K562 (cell line): Measurements from ENCODE around the gene TMC8. TPM values are rescaled to one million over a fixed set of nuclear protein-coding genes. Genes with fewer than 3 reads are reported as not detected.

Source experiments
- BRCA1 ChIP-seq, 2 experiments: fragments of 450-650 bp in 1 of 2; sonication (generic) in 1 of 2; formaldehyde crosslinking in 1 of 2; IDR thresholded peaks; 2 replicates each; pipeline versions ENCODE4 v1.5.0 to v1.6.1; 2017 to 2020; ENCODE audit warnings: mild to moderate bottlenecking in 1 of 2, missing genetic modification reagents in 1 of 2
- HMG20A ChIP-seq: fragments of 450-650 bp; formaldehyde crosslinking; conservative IDR thresholded peaks from 2 replicates; pipeline ENCODE4 v1.4.0; 2020; ENCODE audit warnings: mild to moderate bottlenecking, mixed read lengths
- MIER1 ChIP-seq: fragments of 450-650 bp; IDR thresholded peaks from 2 replicates; pipeline ENCODE4 v1.6.1; 2016; ENCODE audit warnings: antibody characterized with exemption, mild to moderate bottlenecking, low read depth
- POLR2G ChIP-seq: fragments of 200-400 bp; formaldehyde crosslinking; IDR thresholded peaks from 2 replicates; pipeline ENCODE4 v1.6.1; 2017; ENCODE audit warnings: low read depth, mild to moderate bottlenecking, antibody characterized with exemption, low read length, moderate library complexity
- PRMT5 ChIP-seq: sonication (generic); formaldehyde crosslinking; IDR thresholded peaks from 2 replicates; pipeline ENCODE4 v1.5.0; 2020; ENCODE audit warnings: missing genetic modification reagents
- RB1 ChIP-seq: fragments of 450-650 bp; IDR thresholded peaks from 2 replicates; pipeline ENCODE4 v1.6.1; 2017; ENCODE audit warnings: low read depth, mild to moderate bottlenecking
- RBM25 ChIP-seq: fragments of 200-400 bp; formaldehyde crosslinking; IDR thresholded peaks from 2 replicates; pipeline ENCODE4 v1.6.1; 2018; ENCODE audit warnings: low read length, low read depth, moderate library complexity; ENCODE audit not compliant: severe bottlenecking
- SP1 ChIP-seq: sonication (generic); formaldehyde crosslinking; IDR thresholded peaks from 2 replicates; pipeline ENCODE4 v1.8.1; 2022; ENCODE audit warnings: mild to moderate bottlenecking, missing genetic modification reagents
- ZKSCAN8 ChIP-seq: fragments of 200-800 bp; sonication (Bioruptor generic); IDR thresholded peaks from 2 replicates; pipeline ENCODE4 v1.6.1; 2016; ENCODE audit warnings: missing genetic modification characterization, missing compliant biosample characterization
- polyA plus RNA-seq, 8 experiments: library from polyadenylated mRNA; depleted of rRNA in 4 of 8; stranded (reverse) in 5 of 8; unstranded in 3 of 8; fragments of >200 nt; fragmentation: Nextera tagmentation in 2 of 8; fragmentation: Illumina TruSeq in 1 of 8; extraction: Ambion mirVana in 2 of 8; extraction: Trizol in 1 of 8; gene quantifications; 2 replicates each; pipeline versions ENCODE4 v1.2.1 to v1.2.3, GENCODE V29; 2011 to 2014; ENCODE audit warnings: inconsistent platforms in 1 of 8, missing spikeins in 1 of 8
- total RNA-seq, 7 experiments: library from RNA; depleted of rRNA in 6 of 7; stranded (reverse); fragments of >200 nt in 6 of 7; fragmentation: Illumina TruSeq in 2 of 7; extraction: Trizol in 2 of 7; gene quantifications; 2 replicates each; pipeline versions ENCODE4 v1.2.1 to v1.2.3, GENCODE V29; 2011 to 2021; ENCODE audit warnings: low replicate concordance in 1 of 7
- TF ChIP-seq, protein P1 (sequence below): fragments of 250-450 bp; sonication (Bioruptor Pico); IDR thresholded peaks from 2 replicates; pipeline ENCODE4 v1.4.0; 2020; ENCODE audit warnings: borderline replicate concordance
- TF ChIP-seq, protein P2 (sequence below): fragments of 200-800 bp; sonication (Bioruptor generic); IDR thresholded peaks from 2 replicates; pipeline ENCODE4 v1.6.1; 2017; ENCODE audit warnings: missing genetic modification characterization, missing compliant biosample characterization
- TF ChIP-seq, protein P3 (sequence below): fragments of 250-450 bp; sonication (Bioruptor Pico); IDR thresholded peaks from 2 replicates; pipeline ENCODE4 v1.5.1; 2021; ENCODE audit warnings: mild to moderate bottlenecking
- TF ChIP-seq, protein P4 (sequence below): fragments of 250-450 bp; sonication (Bioruptor Pico); IDR thresholded peaks from 2 replicates; pipeline ENCODE4 v1.4.0; 2020; ENCODE audit warnings: mild to moderate bottlenecking, moderate library complexity
- TF ChIP-seq, protein P5 (sequence below): fragments of 450-650 bp; IDR thresholded peaks from 2 replicates; pipeline ENCODE4 v1.6.1; 2016
- TF ChIP-seq, protein P6 (sequence below): fragments of 250-450 bp; sonication (Bioruptor Pico); IDR thresholded peaks from 2 replicates; pipeline ENCODE4 v1.5.0; 2022; ENCODE audit warnings: mild to moderate bottlenecking

TMC8 gene
- total and polyA plus RNA-seq, 9 of the 15 experiments (the other 6 are each of a cell fraction or from before 2014, with no cell fraction given) = 0.13 to 10.9 (median 2.8) TPM

DNA sequence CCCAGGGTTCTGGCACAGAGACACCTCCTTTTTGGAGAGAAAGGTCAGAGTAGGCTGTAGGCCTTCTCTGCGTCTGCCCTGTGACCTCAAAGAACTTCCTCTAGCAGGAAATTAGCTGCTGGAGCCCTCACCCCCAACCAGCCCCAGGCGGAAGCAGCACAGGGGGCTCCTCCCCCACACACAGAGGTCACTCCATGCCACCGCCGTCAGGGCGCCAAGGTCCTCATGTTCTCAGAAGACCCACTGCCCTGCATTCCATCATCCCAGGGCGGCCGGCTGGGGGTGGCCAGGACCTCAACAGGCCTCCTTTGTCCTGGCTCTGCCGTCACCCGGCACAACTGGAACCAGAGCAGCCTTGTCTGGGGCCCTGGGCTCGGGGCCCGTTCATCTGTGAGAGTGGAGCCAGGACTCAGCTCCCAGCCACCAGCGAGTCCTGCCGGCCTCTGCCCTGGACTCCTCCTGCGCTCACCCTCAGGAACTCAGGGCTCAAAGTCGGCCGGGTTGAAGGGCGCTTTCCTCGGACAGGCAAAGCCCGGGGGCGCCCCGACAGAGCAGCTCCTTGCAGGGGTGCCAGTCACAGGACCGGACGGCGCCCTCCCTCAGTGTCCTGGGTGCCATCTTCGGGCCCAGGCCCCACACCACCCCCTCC, 3.2 kb upstream of the TMC8 start (continued):
- TF ChIP-seq ZKSCAN8 (CRISPR knock-in tag) (no peak), PRMT5 (CRISPR knock-in tag) (no peak), RB1 (no peak), HMG20A (CRISPR knock-in tag) (no peak), RBM25 (no peak), POLR2G (peak; percentile 69), BRCA1 (IDR thresholded peaks at IDR 0.05) (no peak), BRCA1 (CRISPR knock-in tag; IDR thresholded peaks at IDR 0.05) (no peak), MIER1 (no peak), SP1 (no peak)
- TF ChIP-seq, protein P1, sequence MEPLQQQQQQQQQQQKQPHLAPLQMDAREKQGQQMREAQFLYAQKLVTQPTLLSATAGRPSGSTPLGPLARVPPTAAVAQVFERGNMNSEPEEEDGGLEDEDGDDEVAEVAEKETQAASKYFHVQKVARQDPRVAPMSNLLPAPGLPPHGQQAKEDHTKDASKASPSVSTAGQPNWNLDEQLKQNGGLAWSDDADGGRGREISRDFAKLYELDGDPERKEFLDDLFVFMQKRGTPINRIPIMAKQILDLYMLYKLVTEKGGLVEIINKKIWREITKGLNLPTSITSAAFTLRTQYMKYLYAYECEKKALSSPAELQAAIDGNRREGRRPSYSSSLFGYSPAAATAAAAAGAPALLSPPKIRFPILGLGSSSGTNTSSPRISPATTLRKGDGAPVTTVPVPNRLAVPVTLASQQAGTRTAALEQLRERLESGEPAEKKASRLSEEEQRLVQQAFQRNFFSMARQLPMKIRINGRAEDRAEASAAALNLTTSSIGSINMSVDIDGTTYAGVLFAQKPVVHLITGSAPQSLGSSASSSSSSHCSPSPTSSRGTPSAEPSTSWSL (CRISPR knock-in tag) = no peak
- TF ChIP-seq, protein P2, sequence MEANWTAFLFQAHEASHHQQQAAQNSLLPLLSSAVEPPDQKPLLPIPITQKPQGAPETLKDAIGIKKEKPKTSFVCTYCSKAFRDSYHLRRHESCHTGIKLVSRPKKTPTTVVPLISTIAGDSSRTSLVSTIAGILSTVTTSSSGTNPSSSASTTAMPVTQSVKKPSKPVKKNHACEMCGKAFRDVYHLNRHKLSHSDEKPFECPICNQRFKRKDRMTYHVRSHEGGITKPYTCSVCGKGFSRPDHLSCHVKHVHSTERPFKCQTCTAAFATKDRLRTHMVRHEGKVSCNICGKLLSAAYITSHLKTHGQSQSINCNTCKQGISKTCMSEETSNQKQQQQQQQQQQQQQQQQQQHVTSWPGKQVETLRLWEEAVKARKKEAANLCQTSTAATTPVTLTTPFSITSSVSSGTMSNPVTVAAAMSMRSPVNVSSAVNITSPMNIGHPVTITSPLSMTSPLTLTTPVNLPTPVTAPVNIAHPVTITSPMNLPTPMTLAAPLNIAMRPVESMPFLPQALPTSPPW (CRISPR knock-in tag) = peak; percentile 77
- TF ChIP-seq, protein P3, sequence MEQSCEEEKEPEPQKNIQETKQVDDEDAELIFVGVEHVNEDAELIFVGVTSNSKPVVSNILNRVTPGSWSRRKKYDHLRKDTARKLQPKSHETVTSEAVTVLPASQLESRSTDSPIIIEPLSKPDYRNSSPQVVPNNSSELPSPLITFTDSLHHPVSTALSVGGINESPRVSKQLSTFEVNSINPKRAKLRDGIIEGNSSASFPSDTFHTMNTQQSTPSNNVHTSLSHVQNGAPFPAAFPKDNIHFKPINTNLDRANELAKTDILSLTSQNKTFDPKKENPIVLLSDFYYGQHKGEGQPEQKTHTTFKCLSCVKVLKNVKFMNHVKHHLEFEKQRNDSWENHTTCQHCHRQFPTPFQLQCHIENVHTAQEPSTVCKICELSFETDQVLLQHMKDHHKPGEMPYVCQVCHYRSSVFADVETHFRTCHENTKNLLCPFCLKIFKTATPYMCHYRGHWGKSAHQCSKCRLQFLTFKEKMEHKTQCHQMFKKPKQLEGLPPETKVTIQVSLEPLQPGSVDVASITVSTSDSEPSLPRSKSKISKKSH (CRISPR knock-in tag) = no peak
- TF ChIP-seq, protein P4, sequence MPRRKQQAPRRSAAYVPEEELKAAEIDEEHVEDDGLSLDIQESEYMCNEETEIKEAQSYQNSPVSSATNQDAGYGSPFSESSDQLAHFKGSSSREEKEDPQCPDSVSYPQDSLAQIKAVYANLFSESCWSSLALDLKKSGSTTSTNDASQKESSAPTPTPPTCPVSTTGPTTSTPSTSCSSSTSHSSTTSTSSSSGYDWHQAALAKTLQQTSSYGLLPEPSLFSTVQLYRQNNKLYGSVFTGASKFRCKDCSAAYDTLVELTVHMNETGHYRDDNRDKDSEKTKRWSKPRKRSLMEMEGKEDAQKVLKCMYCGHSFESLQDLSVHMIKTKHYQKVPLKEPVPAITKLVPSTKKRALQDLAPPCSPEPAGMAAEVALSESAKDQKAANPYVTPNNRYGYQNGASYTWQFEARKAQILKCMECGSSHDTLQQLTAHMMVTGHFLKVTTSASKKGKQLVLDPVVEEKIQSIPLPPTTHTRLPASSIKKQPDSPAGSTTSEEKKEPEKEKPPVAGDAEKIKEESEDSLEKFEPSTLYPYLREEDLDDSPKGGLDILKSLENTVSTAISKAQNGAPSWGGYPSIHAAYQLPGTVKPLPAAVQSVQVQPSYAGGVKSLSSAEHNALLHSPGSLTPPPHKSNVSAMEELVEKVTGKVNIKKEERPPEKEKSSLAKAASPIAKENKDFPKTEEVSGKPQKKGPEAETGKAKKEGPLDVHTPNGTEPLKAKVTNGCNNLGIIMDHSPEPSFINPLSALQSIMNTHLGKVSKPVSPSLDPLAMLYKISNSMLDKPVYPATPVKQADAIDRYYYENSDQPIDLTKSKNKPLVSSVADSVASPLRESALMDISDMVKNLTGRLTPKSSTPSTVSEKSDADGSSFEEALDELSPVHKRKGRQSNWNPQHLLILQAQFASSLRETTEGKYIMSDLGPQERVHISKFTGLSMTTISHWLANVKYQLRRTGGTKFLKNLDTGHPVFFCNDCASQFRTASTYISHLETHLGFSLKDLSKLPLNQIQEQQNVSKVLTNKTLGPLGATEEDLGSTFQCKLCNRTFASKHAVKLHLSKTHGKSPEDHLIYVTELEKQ (CRISPR knock-in tag) = no peak
- TF ChIP-seq, protein P5, sequence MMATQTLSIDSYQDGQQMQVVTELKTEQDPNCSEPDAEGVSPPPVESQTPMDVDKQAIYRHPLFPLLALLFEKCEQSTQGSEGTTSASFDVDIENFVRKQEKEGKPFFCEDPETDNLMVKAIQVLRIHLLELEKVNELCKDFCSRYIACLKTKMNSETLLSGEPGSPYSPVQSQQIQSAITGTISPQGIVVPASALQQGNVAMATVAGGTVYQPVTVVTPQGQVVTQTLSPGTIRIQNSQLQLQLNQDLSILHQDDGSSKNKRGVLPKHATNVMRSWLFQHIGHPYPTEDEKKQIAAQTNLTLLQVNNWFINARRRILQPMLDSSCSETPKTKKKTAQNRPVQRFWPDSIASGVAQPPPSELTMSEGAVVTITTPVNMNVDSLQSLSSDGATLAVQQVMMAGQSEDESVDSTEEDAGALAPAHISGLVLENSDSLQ = no peak
- TF ChIP-seq, protein P6, sequence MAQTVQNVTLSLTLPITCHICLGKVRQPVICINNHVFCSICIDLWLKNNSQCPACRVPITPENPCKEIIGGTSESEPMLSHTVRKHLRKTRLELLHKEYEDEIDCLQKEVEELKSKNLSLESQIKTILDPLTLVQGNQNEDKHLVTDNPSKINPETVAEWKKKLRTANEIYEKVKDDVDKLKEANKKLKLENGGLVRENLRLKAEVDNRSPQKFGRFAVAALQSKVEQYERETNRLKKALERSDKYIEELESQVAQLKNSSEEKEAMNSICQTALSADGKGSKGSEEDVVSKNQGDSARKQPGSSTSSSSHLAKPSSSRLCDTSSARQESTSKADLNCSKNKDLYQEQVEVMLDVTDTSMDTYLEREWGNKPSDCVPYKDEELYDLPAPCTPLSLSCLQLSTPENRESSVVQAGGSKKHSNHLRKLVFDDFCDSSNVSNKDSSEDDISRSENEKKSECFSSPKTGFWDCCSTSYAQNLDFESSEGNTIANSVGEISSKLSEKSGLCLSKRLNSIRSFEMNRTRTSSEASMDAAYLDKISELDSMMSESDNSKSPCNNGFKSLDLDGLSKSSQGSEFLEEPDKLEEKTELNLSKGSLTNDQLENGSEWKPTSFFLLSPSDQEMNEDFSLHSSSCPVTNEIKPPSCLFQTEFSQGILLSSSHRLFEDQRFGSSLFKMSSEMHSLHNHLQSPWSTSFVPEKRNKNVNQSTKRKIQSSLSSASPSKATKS (CRISPR knock-in tag) = no peak
